Umbilical cord (tissue), 2 donors: Measurements from ENCODE around the gene IER5L. TPM values are rescaled to one million over a fixed set of nuclear protein-coding genes. Genes with fewer than 3 reads are reported as not detected.
"Not testable (repeated sequence)": the region's sequence is repeated elsewhere in the genome, so short reads cannot be mapped to it uniquely, and the experiment has no call there.

Experiments used
- DNase-seq: peaks from one replicate; pipeline ENCODE4 v3.0.0-alpha.2; 2015; ENCODE audit warnings: low spot score
- total RNA-seq: library from RNA; depleted of rRNA; stranded (reverse); fragments of >200 nt; gene quantifications from one replicate; pipeline ENCODE4 v1.2.3, GENCODE V29; 2014; ENCODE audit warnings: low replicate concordance; ENCODE audit not compliant: insufficient read depth

Gene IER5L
- total RNA-seq, 1 donor from 2014 or later = 33.5 TPM

DNA sequence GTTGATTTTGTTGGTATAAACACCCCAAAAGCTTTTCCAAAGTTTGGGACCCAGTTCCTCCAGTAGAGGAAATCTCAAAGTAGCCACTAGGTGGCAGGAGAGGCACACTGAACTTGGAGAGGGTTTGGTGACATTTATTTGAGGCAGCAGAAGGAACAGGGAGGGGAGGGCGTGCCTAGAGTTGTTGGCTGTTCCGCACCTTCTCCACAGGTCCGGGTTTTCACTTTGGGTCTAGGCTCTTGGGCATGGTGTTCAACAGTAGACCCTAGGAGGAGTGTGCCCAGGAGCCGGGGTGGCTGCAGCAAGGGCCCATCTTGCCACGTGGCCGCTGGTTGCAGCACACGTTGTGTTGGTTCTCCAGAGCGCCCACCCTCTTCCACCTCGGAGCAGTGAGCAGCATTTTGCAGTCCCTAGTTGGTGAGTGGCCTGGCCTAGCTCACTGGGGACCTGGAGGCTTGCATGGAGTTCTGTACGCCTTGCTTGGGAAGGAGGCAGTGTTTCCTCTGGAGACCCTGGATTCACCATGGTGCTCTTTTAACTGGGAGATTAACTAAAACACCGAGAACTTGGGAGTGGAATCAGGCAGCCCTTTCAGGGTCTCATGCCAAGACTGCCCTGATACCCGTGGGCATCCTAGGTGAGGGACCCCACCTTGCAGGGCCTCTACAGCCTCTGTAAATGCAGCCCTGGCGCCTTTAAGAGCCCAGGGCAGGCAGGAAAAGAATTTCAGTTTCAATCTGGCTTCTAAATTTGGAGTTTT is 38.6 kb downstream of the IER5L start:
- peak; percentile 95 for DNase-seq

DNA sequence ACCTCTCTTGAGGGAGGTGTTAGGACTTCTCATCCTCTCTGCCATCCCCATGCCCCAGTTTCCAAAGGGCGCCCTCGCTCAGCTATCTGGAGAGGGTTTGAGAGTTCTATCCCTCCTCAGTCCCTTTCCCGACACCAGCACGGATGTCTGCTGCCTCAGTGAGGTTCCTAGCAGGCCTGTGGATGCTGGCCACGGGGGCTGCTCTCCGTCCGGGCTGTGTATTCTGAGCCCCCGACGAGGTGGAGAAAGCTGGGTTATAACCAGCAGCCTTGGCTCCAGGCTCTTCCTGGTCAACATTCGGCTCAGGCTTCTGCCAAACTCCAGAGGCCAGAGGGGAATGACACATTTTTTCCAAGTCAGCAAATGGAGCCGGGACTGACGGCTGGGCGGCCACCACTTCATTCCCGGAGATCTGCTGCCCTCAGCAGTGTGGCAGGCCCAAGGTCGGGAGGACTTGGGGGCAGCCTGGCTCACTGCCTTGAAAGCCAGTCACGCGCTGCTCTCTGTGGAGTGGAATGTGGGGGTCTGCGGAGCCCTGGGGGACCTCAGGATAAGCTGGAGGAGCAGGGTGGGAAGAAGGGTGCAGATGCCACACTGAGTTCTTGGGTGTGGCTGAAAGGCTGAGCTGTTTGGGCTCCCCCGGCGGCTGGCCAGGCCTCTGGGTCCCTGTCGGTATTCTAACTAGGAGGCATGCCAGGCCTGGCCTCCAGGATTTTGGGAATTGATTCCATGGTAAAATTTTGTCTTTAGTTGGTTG is 39.4 kb downstream of the IER5L start:
- DNase-seq = peak; percentile 60

- no peak for DNase-seq
Observed at GRCh38 chr9:129138144-129138462, 40.0 kb downstream of the IER5L start.

DNA sequence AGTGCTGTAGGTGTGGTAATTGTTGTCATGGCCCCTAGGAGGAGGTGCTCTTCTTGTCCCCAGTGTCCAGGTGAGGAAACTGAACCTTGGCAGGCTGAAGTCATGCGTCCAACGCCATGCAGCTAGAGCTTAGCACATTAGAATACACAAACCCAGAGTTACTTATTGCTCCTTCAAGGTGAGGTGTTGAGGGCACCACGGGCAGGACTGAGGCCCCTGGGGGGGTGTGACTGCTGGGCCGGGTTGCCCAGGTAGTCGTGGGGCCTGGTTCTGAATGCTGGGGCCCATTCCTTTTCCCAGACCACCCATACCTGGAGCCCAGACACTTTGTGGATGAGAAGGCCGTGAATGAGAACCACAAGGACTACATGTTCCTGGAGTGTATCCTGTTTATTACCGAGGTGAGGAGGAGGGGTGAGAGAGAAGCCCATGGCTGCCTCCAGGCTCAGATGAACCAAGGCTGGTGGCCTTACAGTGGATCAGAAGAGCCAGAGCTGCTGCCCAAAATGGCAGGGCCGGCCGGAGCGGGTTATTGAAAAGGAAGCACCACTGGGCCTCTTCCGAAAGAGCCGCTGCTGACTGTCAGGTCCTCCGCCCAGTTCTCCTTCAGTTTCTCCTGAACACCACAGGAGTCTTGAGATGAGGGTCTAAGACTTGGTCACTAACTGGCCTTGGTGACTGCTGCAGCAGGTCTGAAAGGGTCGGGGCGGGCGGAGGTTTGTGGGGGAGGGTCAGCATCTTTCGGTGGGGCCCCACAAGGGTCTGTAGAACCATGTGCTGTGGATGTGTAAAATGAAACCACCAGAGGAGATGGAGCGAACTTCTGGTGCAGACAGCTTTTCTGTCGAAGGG is 40.5 kb downstream of the IER5L start:
- DNase-seq = no peak

GRCh38 chr9:129136446-129137035 is 41.5 kb downstream of the IER5L start:
- DNase-seq = no peak

GRCh38 chr9:129135476-129135875 is 42.6 kb downstream of the IER5L start:
- DNase-seq = no peak

DNA sequence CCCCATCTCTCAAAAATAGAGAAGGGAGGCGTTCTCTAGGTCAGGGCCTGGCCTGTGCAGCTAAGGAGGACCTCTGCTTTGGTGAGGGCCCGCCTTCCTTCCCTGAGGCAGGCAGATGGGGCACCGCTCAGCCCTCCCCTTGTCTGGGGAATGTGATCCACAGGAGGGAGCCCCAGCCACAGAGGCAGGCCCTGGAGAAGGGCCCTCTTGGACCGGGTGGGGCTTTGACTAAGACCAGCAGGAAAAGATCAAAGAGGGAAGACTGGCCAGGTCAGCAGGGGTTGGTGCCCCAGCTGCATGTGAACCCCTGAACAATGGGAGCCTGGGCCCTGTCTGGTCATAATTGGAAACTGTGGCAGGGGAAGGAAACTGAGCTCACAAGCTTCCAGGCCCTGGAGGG is 45.0 kb downstream of the IER5L start:
- no peak for DNase-seq

DNA sequence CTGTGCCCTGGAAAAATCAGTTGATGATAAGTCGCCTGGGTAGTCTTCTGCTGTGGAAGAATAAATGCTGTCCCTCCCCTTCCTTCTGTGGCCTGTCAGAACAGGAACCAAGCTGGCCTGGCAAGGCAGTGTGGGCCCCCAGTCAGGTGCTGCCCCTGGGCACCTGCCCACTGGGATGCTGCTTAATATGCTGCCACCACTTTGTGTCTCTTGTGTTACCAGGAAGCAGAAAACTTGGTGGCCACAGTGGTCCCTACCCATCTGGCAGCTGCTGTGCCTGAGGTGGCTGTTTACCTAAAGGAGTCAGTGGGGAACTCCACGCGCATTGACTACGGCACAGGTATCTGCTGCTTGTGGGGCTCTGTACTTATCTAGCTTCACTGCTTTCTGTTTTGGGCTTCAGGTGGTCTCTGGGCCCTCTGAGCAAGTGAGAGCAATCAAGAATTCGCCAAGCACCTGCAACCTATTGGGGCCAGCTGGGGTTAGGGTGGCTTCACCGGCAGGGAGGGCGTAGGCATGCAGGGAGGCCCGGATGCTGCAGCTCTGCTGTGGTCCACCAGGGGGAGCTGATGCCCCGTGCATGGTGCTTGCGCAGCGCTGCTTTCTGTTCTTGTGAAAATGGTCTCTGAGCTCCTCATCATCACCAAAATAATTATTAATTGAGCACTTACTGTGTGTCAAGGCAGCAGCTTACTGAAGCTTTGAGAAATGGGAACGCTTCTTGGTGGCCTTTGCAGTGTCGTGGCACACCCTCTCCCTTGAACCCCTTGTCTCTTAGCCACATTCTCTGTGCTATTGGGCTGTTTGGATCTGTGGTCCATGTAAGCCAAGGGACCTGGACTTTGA is 46.5 kb downstream of the IER5L start:
- DNase-seq = peak; percentile 72

DNA sequence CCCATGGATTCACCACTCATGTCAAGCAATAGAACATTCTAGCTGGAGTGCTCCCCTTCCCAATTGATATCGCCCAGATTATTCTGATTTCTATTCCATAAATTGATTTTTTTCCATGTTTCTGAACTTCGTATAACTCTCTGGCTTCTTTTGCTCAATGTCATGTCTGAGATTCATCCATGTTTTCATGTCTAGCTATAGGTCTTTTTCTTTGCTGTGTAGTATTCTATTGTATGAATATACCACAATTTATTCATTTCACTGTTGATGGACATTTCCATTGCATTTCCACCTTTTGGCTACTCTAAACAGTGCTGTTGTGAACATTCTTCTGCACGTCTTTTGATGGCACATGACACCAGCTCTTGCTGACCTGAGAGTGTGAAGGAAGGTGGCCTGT is 47.3 kb downstream of the IER5L start:
- no peak for DNase-seq

DNA sequence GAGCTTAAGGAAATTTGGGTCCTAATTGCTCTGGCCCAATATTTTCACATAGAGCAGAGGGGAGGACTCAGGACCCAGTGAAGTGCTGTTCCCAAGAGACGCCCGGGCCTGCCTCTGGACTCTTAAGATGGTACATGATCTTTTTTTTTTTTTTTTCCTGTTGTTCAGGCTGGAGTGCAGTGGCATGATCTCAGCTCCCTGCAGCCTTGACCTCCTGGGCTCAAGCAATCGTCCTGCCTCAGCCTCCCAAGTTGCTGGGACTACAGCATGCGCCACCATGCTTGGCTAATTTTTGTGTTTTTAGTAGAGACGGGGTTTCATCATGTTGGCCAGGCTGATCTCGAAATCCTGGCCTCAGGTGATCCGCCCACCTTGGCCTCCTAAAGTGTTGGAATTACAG is 47.8 kb downstream of the IER5L start:
- not testable (repeated sequence) for DNase-seq

- no peak for DNase-seq
Observed at GRCh38 chr9:129128689-129129088, 49.4 kb downstream of the IER5L start.

DNA sequence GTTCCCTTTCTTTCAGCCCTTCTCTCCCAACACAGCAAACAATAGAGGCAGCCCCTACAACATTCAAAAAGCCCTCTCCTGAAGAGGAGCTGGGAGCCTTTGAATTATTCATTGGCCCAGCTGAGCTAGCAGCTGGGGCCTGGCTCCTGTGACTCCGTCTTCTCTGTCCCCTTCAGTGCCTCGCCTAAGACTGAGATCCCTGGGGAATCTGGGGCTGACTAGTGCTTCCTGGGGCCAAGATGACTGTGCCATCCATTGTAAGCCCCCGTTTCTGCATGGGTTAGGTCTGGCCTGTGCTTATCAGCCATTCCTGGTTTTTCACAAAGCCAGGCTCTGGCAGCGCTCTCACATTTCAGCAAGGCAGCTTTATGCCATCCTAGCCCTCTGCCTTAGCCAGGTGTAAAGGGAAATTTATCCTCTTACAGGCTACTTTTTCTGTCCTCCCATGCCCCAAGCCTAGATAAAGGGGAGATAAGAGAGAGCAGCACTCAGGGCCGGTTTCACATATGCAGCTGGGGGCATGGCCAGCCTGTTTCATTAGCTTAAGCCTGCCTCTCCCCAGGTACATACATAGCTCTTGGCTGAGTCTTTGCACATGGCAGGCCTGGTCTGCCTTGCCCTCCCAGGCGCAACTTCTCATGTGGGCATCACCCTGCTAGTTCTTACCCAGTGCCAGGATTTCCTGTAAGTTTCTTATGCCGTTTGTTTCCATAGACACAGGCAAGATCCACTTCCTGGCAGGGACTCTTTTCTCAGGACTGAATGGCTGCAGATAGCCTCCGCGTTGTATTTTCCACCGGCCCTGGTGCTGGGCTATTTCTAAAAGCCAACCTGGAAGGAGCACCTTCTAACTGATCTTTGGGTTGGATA is 51.1 kb downstream of the IER5L start:
- DNase-seq = no peak

Other genes starting within 250 kb of the IER5L start
- gene DOLK, start 230.7 kb downstream of the IER5L start, total RNA-seq = 9.4 TPM
- gene NUP188, start 230.6 kb downstream of the IER5L start, total RNA-seq = 30.1 TPM
- 28.4 TPM for gene SH3GLB2, start 149.9 kb downstream of the IER5L start, total RNA-seq
- gene MIGA2, start 141.6 kb downstream of the IER5L start, total RNA-seq = 9.1 TPM
- 4.8 TPM for gene DOLPP1, start 97.2 kb downstream of the IER5L start, total RNA-seq
- 27.9 TPM for gene CRAT, start 67.5 kb downstream of the IER5L start, total RNA-seq
- 24.1 TPM for gene PTPA, start 66.8 kb downstream of the IER5L start, total RNA-seq